Esophagus squamous epithelium (tissue), 4 donors: ENCODE results near the gene ATP1A4.

Experiments used
- CTCF ChIP-seq, 6 experiments: fragments of 450-650 bp in 4 of 6; fragments of 200-600 bp in 2 of 6; sonication (generic) in 2 of 6; IDR thresholded peaks; one replicate each; pipeline ENCODE4 v1.5.1; 2016 to 2019; ENCODE audit warnings: antibody characterized with exemption in 6 of 6, mild to moderate bottlenecking in 4 of 6, moderate library complexity in 4 of 6
- POLR2A ChIP-seq, 4 donors: fragments of 450-650 bp; IDR thresholded peaks; one replicate each; pipeline ENCODE4 v1.6.1; 2017; ENCODE audit warnings: antibody characterized with exemption in 4 of 4, mild to moderate bottlenecking in 4 of 4, moderate library complexity in 3 of 4

GRCh38 chr1:160192234-160192633 is 40.8 kb downstream of the ATP1A4 start:
- TF ChIP-seq POLR2A (IDR thresholded peaks at IDR 0.05) (no peak), CTCF (IDR thresholded peaks at IDR 0.05) (no peak)
